ENCODE measurements around the gene CTNNAL1. TPM values are rescaled to one million over a fixed set of nuclear protein-coding genes. Genes with fewer than 3 reads are reported as not detected.

The CTNNAL1 gene
- total and polyA plus RNA-seq, 2 donors (not counting 1 experiment from before 2014, with no cell fraction given) = 0.04 to 1.5 TPM

- H3K4me2 ChIP-seq (replicated peaks; ENCODE audit: low read depth, low read length, poor library complexity, severe bottlenecking) = no peak overlapping the region
- DNase-seq (no peak), ATAC-seq (ENCODE audit: low read depth) (no peak)
- no peak overlapping the region for H3K4me3 ChIP-seq (ENCODE audit: control extremely low read depth in 1 of 5, extremely low read depth in 1 of 5, insufficient read depth in 1 of 5, low read depth in 2 of 5, low read length in 4 of 5)
- H3K27me3 ChIP-seq (replicated peaks in 1 of 4; ENCODE audit: control extremely low read depth in 1 of 4, control insufficient read depth in 3 of 4, insufficient read depth in 4 of 4, low read length in 3 of 4) = no peaks in the 10 kb centered on the region
- intact Hi-C loops (cut with micrococcal nuclease) = no loop called here
- Mint-ChIP-seq H3K4me1 (no peaks in the 10 kb centered on the region), H3K4me3 (no peak overlapping the region), H3K27ac (no peak overlapping the region), H3K9me3 (ENCODE audit: insufficient read depth) (peaks cover 2% of the 10 kb centered on the region), H3K27me3 (peaks cover 4% of the 10 kb centered on the region)
- H3K79me2 ChIP-seq (ENCODE audit: control insufficient read depth, insufficient read depth, low read length) = no peaks in the 10 kb centered on the region
- no peak overlapping the region for H2AFZ ChIP-seq (ENCODE audit: insufficient read depth, low read depth, low read length, poor library complexity, severe bottlenecking)
- ChIA-PET CTCF (interaction anchor here (0.6 kb wide), 1 partner anchor 452 kb away, joined by 3 read pairs; no protein-coding TSS in a partner anchor), POLR2A (no interaction called here)
- H3K9me3 ChIP-seq (ENCODE audit: control extremely low read depth in 1 of 3, control insufficient read depth in 2 of 3, insufficient read depth in 1 of 3, low read length in 2 of 3) = peaks cover 6 to 10% (median 7%) of the 10 kb centered on the region in 3 donors
- no peak overlapping the region for H3K27ac ChIP-seq (ENCODE audit: low read length in 2 of 2)
- 100% methylated on average over 1 of the region's 2 CpGs for WGBS (ENCODE audit: insufficient coverage)
- no peaks in the 10 kb centered on the region for H3K4me1 ChIP-seq (ENCODE audit: control insufficient read depth in 2 of 2, insufficient read depth in 2 of 2, low read length in 2 of 2)
- H4K20me1 ChIP-seq (ENCODE audit: control insufficient read depth, insufficient read depth, low read length, poor library complexity, severe bottlenecking) = no peaks in the 10 kb centered on the region
- H3K36me3 ChIP-seq (replicated peaks in 1 of 2; ENCODE audit: control extremely low read depth in 1 of 2, control insufficient read depth in 1 of 2, extremely low read depth in 1 of 2, insufficient read depth in 2 of 2, low read length in 1 of 2) = no peaks in the 10 kb centered on the region
- H3K9ac ChIP-seq (ENCODE audit: low read length) = no peak overlapping the region
- TF ChIP-seq, protein P1, sequence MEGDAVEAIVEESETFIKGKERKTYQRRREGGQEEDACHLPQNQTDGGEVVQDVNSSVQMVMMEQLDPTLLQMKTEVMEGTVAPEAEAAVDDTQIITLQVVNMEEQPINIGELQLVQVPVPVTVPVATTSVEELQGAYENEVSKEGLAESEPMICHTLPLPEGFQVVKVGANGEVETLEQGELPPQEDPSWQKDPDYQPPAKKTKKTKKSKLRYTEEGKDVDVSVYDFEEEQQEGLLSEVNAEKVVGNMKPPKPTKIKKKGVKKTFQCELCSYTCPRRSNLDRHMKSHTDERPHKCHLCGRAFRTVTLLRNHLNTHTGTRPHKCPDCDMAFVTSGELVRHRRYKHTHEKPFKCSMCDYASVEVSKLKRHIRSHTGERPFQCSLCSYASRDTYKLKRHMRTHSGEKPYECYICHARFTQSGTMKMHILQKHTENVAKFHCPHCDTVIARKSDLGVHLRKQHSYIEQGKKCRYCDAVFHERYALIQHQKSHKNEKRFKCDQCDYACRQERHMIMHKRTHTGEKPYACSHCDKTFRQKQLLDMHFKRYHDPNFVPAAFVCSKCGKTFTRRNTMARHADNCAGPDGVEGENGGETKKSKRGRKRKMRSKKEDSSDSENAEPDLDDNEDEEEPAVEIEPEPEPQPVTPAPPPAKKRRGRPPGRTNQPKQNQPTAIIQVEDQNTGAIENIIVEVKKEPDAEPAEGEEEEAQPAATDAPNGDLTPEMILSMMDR (IDR thresholded peaks at IDR 0.05) = no peak
- no peak for TF ChIP-seq EZH2 (IDR thresholded peaks at IDR 0.05; ENCODE audit: borderline replicate concordance, insufficient read depth, low read depth, low read length, poor library complexity, severe bottlenecking)
Measured at GRCh38 chr9:109003116-109003515, 10.2 kb downstream of the CTNNAL1 start.

GRCh38 chr9:109002141-109002540 lies 11.2 kb downstream of the CTNNAL1 start:
- Histone ChIP-seq H3K9ac (ENCODE audit: low read length) (no peak overlapping the region), H2AFZ (ENCODE audit: insufficient read depth, low read depth, low read length, poor library complexity, severe bottlenecking) (no peak overlapping the region), H3K79me2 (ENCODE audit: control insufficient read depth, insufficient read depth, low read length) (no peaks in the 10 kb centered on the region), H3K4me2 (replicated peaks; ENCODE audit: low read depth, low read length, poor library complexity, severe bottlenecking) (no peak overlapping the region), H3K27me3 (replicated peaks in 1 of 4; ENCODE audit: control extremely low read depth in 1 of 4, control insufficient read depth in 3 of 4, insufficient read depth in 4 of 4, low read length in 3 of 4) (no peaks in the 10 kb centered on the region), H3K27ac (ENCODE audit: low read length in 2 of 2) (no peak overlapping the region), H3K4me1 (ENCODE audit: control insufficient read depth in 2 of 2, insufficient read depth in 2 of 2, low read length in 2 of 2) (no peaks in the 10 kb centered on the region), H3K4me3 (ENCODE audit: control extremely low read depth in 1 of 5, extremely low read depth in 1 of 5, insufficient read depth in 1 of 5, low read depth in 2 of 5, low read length in 4 of 5) (no peak overlapping the region), H4K20me1 (ENCODE audit: control insufficient read depth, insufficient read depth, low read length, poor library complexity, severe bottlenecking) (no peaks in the 10 kb centered on the region), H3K9me3 (ENCODE audit: control extremely low read depth in 1 of 3, control insufficient read depth in 2 of 3, insufficient read depth in 1 of 3, low read length in 2 of 3) (peaks cover 6 to 10% (median 7%) of the 10 kb centered on the region in 3 donors), H3K36me3 (replicated peaks in 1 of 2; ENCODE audit: control extremely low read depth in 1 of 2, control insufficient read depth in 1 of 2, extremely low read depth in 1 of 2, insufficient read depth in 2 of 2, low read length in 1 of 2) (no peaks in the 10 kb centered on the region)
- DNase-seq = no peak
- no peak for ATAC-seq (ENCODE audit: low read depth)
- no peak for TF ChIP-seq EZH2 (IDR thresholded peaks at IDR 0.05; ENCODE audit: borderline replicate concordance, insufficient read depth, low read depth, low read length, poor library complexity, severe bottlenecking)
- TF ChIP-seq, protein P1 (IDR thresholded peaks at IDR 0.05) = no peak
- ChIA-PET CTCF (no interaction called here), POLR2A (no interaction called here)
- Mint-ChIP-seq H3K27me3 (peaks cover under 1% of the 10 kb centered on the region), H3K27ac (no peak overlapping the region), H3K4me1 (no peaks in the 10 kb centered on the region), H3K4me3 (no peak overlapping the region), H3K9me3 (ENCODE audit: insufficient read depth) (peaks cover 2% of the 10 kb centered on the region)
- intact Hi-C loops (cut with micrococcal nuclease) = no loop called here
- 100% methylated on average over 4 of the region's 4 CpGs for WGBS (ENCODE audit: insufficient coverage)
